MCF 10A (cell line): ENCODE data around the gene EMC8. TPM values are rescaled to one million over a fixed set of nuclear protein-coding genes. Genes with fewer than 3 reads are reported as not detected.

ENCODE experiments used
- BruUV-seq: library from RNA; stranded (reverse); fragments of 400-500 nt; replicated peaks from 2 replicates; lab custom pipeline; 2021; lab: Mats Ljungman, UMichigan
- CTCF ChIA-PET: fragments of 300-600 bp; sonication (Branson Sonifier 250); formaldehyde crosslinking; extraction: SDS; loops from one replicate; lab custom pipeline; 2021; ENCODE audit warnings: antibody characterized with exemption, inconsistent platforms; lab: Yijun Ruan, JAX
- POLR2A ChIA-PET: fragments of 300-600, 350-650 bp; sonication (Branson Sonifier 250); formaldehyde crosslinking; extraction: SDS; loops from one replicate; lab custom pipeline; 2020; ENCODE audit warnings: antibody characterized with exemption, inconsistent platforms; lab: Yijun Ruan, JAX
- DNase-seq: peaks from one replicate; pipeline ENCODE4 v3.0.0-alpha.2; 2018; ENCODE audit not compliant: unreplicated experiment
- H3K27ac Mint-ChIP-seq: one replicate; pipeline ENCODE4 v1.8.0; 2022; ENCODE audit warnings: mild to moderate bottlenecking, low read depth, mixed read lengths; ENCODE audit not compliant: unreplicated experiment
- H3K27me3 Mint-ChIP-seq: one replicate; pipeline ENCODE4 v1.8.0; 2022; ENCODE audit warnings: mixed read lengths; ENCODE audit not compliant: insufficient read depth, unreplicated experiment
- H3K36me3 Mint-ChIP-seq: one replicate; pipeline ENCODE4 v1.8.0; 2022; ENCODE audit warnings: mild to moderate bottlenecking, moderate library complexity, mixed read lengths; ENCODE audit not compliant: insufficient read depth, unreplicated experiment
- H3K4me1 Mint-ChIP-seq: one replicate; pipeline ENCODE4 v1.8.0; 2022; ENCODE audit warnings: mixed read lengths; ENCODE audit not compliant: insufficient read depth, unreplicated experiment
- H3K4me3 Mint-ChIP-seq: one replicate; pipeline ENCODE4 v1.8.0; 2022; ENCODE audit warnings: mild to moderate bottlenecking, moderate library complexity, mixed read lengths; ENCODE audit not compliant: unreplicated experiment
- H3K9me3 Mint-ChIP-seq: one replicate; pipeline ENCODE4 v1.8.0; 2022; ENCODE audit warnings: mixed read lengths; ENCODE audit not compliant: unreplicated experiment
- intact Hi-C: fragments of 100-400 bp; cut with micrococcal nuclease; formaldehyde crosslinking; loops from 2 replicates; pipeline ENCODE4 v1.14.1; 2022
- total RNA-seq: library from RNA; stranded (reverse); gene quantifications from 2 replicates; pipeline ENCODE4 v1.2.3, GENCODE V29; 2022
- TF ChIP-seq, protein P1 (sequence below): fragments of 200-600 bp; IDR thresholded peaks from one replicate; pipeline ENCODE4 v1.8.0; 2022; ENCODE audit warnings: antibody characterized with exemption, mild to moderate bottlenecking; ENCODE audit not compliant: unreplicated experiment

EMC8 gene
- total RNA-seq, 1 experiment from 2014 or later: 68.5 TPM

GRCh38 chr16:85835227-85835751, 35.9 kb upstream of the EMC8 start:
- DNase-seq: no peak
- H3K27me3 Mint-ChIP-seq: peaks cover 84% of the 10 kb centered on the region
- no peak overlapping the region for H3K4me3 Mint-ChIP-seq
- no peak overlapping the region for H3K27ac Mint-ChIP-seq
- ChIA-PET CTCF (interaction anchor here (4.0 kb wide), 1 partner anchor 15 kb away, joined by 24 read pairs; no protein-coding TSS in a partner anchor), POLR2A (no interaction called here)
- no TSS peak for BruUV-seq
- no peaks in the 10 kb centered on the region for H3K4me1 Mint-ChIP-seq
- H3K9me3 Mint-ChIP-seq: no peaks in the 10 kb centered on the region
- TF ChIP-seq, protein P1, sequence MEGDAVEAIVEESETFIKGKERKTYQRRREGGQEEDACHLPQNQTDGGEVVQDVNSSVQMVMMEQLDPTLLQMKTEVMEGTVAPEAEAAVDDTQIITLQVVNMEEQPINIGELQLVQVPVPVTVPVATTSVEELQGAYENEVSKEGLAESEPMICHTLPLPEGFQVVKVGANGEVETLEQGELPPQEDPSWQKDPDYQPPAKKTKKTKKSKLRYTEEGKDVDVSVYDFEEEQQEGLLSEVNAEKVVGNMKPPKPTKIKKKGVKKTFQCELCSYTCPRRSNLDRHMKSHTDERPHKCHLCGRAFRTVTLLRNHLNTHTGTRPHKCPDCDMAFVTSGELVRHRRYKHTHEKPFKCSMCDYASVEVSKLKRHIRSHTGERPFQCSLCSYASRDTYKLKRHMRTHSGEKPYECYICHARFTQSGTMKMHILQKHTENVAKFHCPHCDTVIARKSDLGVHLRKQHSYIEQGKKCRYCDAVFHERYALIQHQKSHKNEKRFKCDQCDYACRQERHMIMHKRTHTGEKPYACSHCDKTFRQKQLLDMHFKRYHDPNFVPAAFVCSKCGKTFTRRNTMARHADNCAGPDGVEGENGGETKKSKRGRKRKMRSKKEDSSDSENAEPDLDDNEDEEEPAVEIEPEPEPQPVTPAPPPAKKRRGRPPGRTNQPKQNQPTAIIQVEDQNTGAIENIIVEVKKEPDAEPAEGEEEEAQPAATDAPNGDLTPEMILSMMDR: no peak
- intact Hi-C loops: no loop called here
- H3K36me3 Mint-ChIP-seq: no peaks in the 10 kb centered on the region

DNA sequence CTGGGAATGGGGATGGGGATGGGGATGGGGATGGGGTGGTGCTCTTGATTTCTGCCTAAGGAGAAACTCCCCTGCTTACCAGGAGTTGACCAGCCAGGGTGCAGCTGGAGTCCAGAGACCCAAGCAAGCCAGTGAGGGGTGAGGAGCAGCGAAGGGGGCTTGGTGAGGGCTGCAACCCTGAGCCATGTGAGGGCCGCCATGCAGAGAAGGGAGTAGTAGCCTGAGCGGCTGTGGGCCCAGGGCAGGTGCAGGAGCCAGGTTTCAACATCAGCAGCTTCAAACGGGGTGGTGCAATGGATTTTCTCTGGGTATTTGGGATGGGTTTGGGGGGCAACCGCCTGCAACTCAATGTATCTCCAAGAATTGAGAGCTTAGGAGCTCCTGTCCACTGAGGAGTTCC, 35.4 kb upstream of the EMC8 start:
- Mint-ChIP-seq H3K36me3 (no peaks in the 10 kb centered on the region), H3K4me3 (no peak overlapping the region), H3K4me1 (no peaks in the 10 kb centered on the region), H3K27me3 (peaks cover 79% of the 10 kb centered on the region), H3K27ac (no peak overlapping the region), H3K9me3 (no peaks in the 10 kb centered on the region)
- ChIA-PET CTCF (interaction anchor here (0.6 to 4.0 kb wide), 3 partner anchors 14 to 187 kb away, joined by 3 to 24 read pairs (median 3); no protein-coding TSS in a partner anchor), POLR2A (interaction anchor here (0.9 kb wide), 1 partner anchor 190 kb away, joined by 3 read pairs; no protein-coding TSS in a partner anchor)
- no TSS peak for BruUV-seq
- intact Hi-C loops: no loop called here
- DNase-seq: no peak
- TF ChIP-seq, protein P1: no peak

GRCh38 chr16:85833219-85833920, 34.0 kb upstream of the EMC8 start:
- Mint-ChIP-seq H3K27ac (no peak overlapping the region), H3K27me3 (peaks cover 76% of the 10 kb centered on the region), H3K4me3 (no peak overlapping the region), H3K9me3 (no peaks in the 10 kb centered on the region), H3K36me3 (no peaks in the 10 kb centered on the region), H3K4me1 (no peaks in the 10 kb centered on the region)
- intact Hi-C loops: no loop called here
- no TSS peak for BruUV-seq
- ChIA-PET POLR2A (no interaction called here), CTCF (interaction anchor here (0.7 to 4.0 kb wide), 2 partner anchors 13 to 644 kb away, joined by 3 to 24 read pairs; no protein-coding TSS in a partner anchor)
- TF ChIP-seq, protein P1: no peak
- no peak for DNase-seq

DNA sequence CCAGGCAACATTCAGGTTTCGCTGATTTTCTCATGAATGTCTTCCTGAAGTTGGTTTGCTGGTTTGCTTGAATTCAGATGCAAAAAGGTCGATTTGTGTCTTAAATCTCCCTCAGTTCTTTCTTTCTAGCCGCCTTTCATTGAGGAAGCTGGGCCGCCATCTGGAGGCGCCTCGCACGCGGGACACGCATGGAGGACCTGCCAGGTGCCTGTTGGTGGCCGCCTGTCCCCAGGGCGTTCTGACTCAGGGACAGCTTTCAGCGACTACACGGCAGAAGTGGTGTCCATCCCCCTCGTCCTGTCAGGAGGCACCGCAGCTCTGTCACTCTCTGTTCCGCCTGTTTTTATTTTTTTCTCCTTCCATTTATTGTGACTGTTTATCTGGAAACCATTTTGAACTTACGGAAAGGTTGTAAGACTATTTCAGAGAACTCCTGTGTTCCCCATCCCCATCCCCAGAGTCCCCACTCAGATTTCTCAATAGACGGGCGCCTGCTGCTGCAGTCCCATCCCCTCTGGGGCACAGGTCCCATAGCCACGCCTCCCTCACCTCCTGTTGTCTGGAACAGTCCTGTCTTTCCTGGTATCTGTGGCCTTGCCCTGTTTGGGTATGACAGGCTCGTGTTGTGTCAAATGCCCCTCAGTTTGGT, 33.4 kb upstream of the EMC8 start:
- POLR2A ChIA-PET: interaction anchor here (0.6 kb wide), 1 partner anchor 9 kb away, joined by 3 read pairs; no protein-coding TSS in a partner anchor
- peaks cover 75% of the 10 kb centered on the region for H3K27me3 Mint-ChIP-seq

More for the DNA sequence above, 33.4 kb upstream of the EMC8 start:
- no TSS peak for BruUV-seq
- Mint-ChIP-seq H3K36me3 (no peaks in the 10 kb centered on the region), H3K4me1 (no peaks in the 10 kb centered on the region), H3K27ac (no peak overlapping the region), H3K4me3 (no peak overlapping the region), H3K9me3 (no peaks in the 10 kb centered on the region)
- DNase-seq: no peak
- intact Hi-C loops: no loop called here
- CTCF ChIA-PET: interaction anchor here (0.7 kb wide), 1 partner anchor 645 kb away, joined by 3 read pairs; no protein-coding TSS in a partner anchor
- TF ChIP-seq, protein P1: no peak
